ENCODE measurements around the gene FHL2.

- TF ChIP-seq CTCF (IDR thresholded peaks at IDR 0.05) = no peak
- peak; percentile 47 to 76 (median 75) for TF ChIP-seq POLR2AphosphoS5 (IDR thresholded peaks at IDR 0.05)
Observed at GRCh38 chr2:105409717-105410116, 10.9 kb upstream of the FHL2 start.

Data from breast epithelium (tissue), 3 donors.